ENCODE measurements around the gene ACADM.

- TF ChIP-seq, protein P1, sequence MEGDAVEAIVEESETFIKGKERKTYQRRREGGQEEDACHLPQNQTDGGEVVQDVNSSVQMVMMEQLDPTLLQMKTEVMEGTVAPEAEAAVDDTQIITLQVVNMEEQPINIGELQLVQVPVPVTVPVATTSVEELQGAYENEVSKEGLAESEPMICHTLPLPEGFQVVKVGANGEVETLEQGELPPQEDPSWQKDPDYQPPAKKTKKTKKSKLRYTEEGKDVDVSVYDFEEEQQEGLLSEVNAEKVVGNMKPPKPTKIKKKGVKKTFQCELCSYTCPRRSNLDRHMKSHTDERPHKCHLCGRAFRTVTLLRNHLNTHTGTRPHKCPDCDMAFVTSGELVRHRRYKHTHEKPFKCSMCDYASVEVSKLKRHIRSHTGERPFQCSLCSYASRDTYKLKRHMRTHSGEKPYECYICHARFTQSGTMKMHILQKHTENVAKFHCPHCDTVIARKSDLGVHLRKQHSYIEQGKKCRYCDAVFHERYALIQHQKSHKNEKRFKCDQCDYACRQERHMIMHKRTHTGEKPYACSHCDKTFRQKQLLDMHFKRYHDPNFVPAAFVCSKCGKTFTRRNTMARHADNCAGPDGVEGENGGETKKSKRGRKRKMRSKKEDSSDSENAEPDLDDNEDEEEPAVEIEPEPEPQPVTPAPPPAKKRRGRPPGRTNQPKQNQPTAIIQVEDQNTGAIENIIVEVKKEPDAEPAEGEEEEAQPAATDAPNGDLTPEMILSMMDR (IDR thresholded peaks at IDR 0.05): no peak
- no peak for TF ChIP-seq POLR2A (IDR thresholded peaks at IDR 0.05)
These were observed 3.1 kb downstream of the ACADM start for GRCh38 chr1:75727571-75727970.
